NT2/D1 (cell line): ENCODE results near the gene CDC34.
A peak's percentile ranks its signal among the peaks of the same experiment; 100 is the strongest.
"Not testable (repeated sequence)": the region's sequence is repeated elsewhere in the genome, so short reads cannot be mapped to it uniquely, and the experiment has no call there.

ENCODE experiments used
- DNase-seq: peaks from one replicate; pipeline ENCODE4 v3.0.0-alpha.2; 2011; ENCODE audit warnings: low read depth, low spot score
- H3K27me3 ChIP-seq: 2 replicates; pipeline ENCODE4 v1.6.0; 2011; ENCODE audit warnings: mild to moderate bottlenecking; ENCODE audit not compliant: insufficient read length, insufficient read depth
- H3K36me3 ChIP-seq: 2 replicates; pipeline ENCODE4 v1.6.1; 2011; ENCODE audit warnings: mild to moderate bottlenecking, low read length, mixed read lengths; ENCODE audit not compliant: insufficient read depth, insufficient read length
- H3K4me1 ChIP-seq: 2 replicates; pipeline ENCODE4 v1.5.1; 2011; ENCODE audit not compliant: insufficient read depth, insufficient read length
- H3K4me3 ChIP-seq: 2 replicates; pipeline ENCODE4 v1.5.1; 2011; ENCODE audit warnings: low read depth; ENCODE audit not compliant: insufficient read length
- H3K9ac ChIP-seq: 2 replicates; pipeline ENCODE4 v1.6.0; 2011; ENCODE audit warnings: low read depth; ENCODE audit not compliant: insufficient read length
- H3K9me3 ChIP-seq: 2 replicates; pipeline ENCODE4 v1.5.1; 2011; ENCODE audit warnings: mild to moderate bottlenecking, low read length; ENCODE audit not compliant: insufficient read depth
- SUZ12 ChIP-seq: IDR thresholded peaks from 2 replicates; pipeline ENCODE4 v1.6.1; 2011; ENCODE audit not compliant: insufficient read length, insufficient read depth; ENCODE audit errors: extremely low read depth
- YY1 ChIP-seq: IDR thresholded peaks from 2 replicates; pipeline ENCODE4 v1.6.1; 2011; ENCODE audit not compliant: insufficient read length, insufficient read depth
- ZNF274 ChIP-seq: IDR thresholded peaks from 2 replicates; pipeline ENCODE4 v1.6.1; 2011; ENCODE audit warnings: mild to moderate bottlenecking, low read depth, low read length

Gene CDC34

GRCh38 chr19:581399-582111 is 50.0 kb downstream of the CDC34 start:
- TF ChIP-seq ZNF274 (no peak), SUZ12 (no peak), YY1 (no peak)
- Histone ChIP-seq H3K4me3 (no peak overlapping the region), H3K9me3 (no peaks in the 10 kb centered on the region), H3K4me1 (peaks cover 32% of the 10 kb centered on the region), H3K36me3 (peaks cover 70% of the 10 kb centered on the region), H3K9ac (no peak overlapping the region), H3K27me3 (no peaks in the 10 kb centered on the region)
- no peak for DNase-seq

GRCh38 chr19:582497-583197 is 51.1 kb downstream of the CDC34 start:
- Histone ChIP-seq H3K4me3 (no peak overlapping the region), H3K36me3 (peaks cover 59% of the 10 kb centered on the region), H3K9ac (no peak overlapping the region), H3K27me3 (no peaks in the 10 kb centered on the region), H3K4me1 (peaks cover 22% of the 10 kb centered on the region), H3K9me3 (no peaks in the 10 kb centered on the region)
- no peak for TF ChIP-seq ZNF274
- no peak for TF ChIP-seq YY1
- no peak for TF ChIP-seq SUZ12
- DNase-seq: no peak

GRCh38 chr19:583198-583967 is 51.8 kb downstream of the CDC34 start:
- TF ChIP-seq ZNF274 (no peak), SUZ12 (no peak), YY1 (no peak)
- H3K9ac ChIP-seq: peak overlapping the region; percentile 27
- H3K36me3 ChIP-seq: peaks cover 52% of the 10 kb centered on the region
- peaks cover 3% of the 10 kb centered on the region for H3K27me3 ChIP-seq
- peaks cover 24% of the 10 kb centered on the region for H3K4me1 ChIP-seq
- no peak for DNase-seq
- no peaks in the 10 kb centered on the region for H3K9me3 ChIP-seq
- no peak overlapping the region for H3K4me3 ChIP-seq

- no peak for TF ChIP-seq ZNF274
- no peak for TF ChIP-seq SUZ12
- no peak for TF ChIP-seq YY1
- DNase-seq: no peak
- Histone ChIP-seq H3K9ac (peak overlapping the region; percentile 27), H3K36me3 (peaks cover 49% of the 10 kb centered on the region), H3K4me3 (no peak overlapping the region), H3K9me3 (no peaks in the 10 kb centered on the region), H3K27me3 (peaks cover 8% of the 10 kb centered on the region), H3K4me1 (peaks cover 29% of the 10 kb centered on the region)
These were observed 52.3 kb downstream of the CDC34 start for GRCh38 chr19:583968-584239.

GRCh38 chr19:584240-585001 is 52.9 kb downstream of the CDC34 start:
- H3K27me3 ChIP-seq: peaks cover 14% of the 10 kb centered on the region
- H3K4me3 ChIP-seq: no peak overlapping the region
- H3K4me1 ChIP-seq: peaks cover 28% of the 10 kb centered on the region
- DNase-seq: peak; percentile 54
- peaks cover 44% of the 10 kb centered on the region for H3K36me3 ChIP-seq
- peak overlapping the region; percentile 27 for H3K9ac ChIP-seq
- no peak for TF ChIP-seq SUZ12
- H3K9me3 ChIP-seq: no peaks in the 10 kb centered on the region

GRCh38 chr19:585146-585545 is 53.6 kb downstream of the CDC34 start:
- DNase-seq, H3K4me3 ChIP-seq, H3K9me3 ChIP-seq, H3K9ac ChIP-seq: not testable (repeated sequence)
- H3K4me1 ChIP-seq: peaks cover 27% of the 10 kb centered on the region
- peaks cover 36% of the 10 kb centered on the region for H3K36me3 ChIP-seq
- peaks cover 14% of the 10 kb centered on the region for H3K27me3 ChIP-seq

GRCh38 chr19:585551-586110 is 54.1 kb downstream of the CDC34 start:
- peaks cover 19% of the 10 kb centered on the region for H3K27me3 ChIP-seq
- TF ChIP-seq SUZ12 (no peak), YY1 (no peak), ZNF274 (no peak)
- peaks cover 31% of the 10 kb centered on the region for H3K36me3 ChIP-seq
- H3K9ac ChIP-seq: peak overlapping the region; percentile 0
- peaks cover 25% of the 10 kb centered on the region for H3K4me1 ChIP-seq
- no peaks in the 10 kb centered on the region for H3K9me3 ChIP-seq
- H3K4me3 ChIP-seq: no peak overlapping the region
- DNase-seq: no peak
